GM12865 (cell line): ENCODE measurements around the gene MTA1.

Experiments
- DNase-seq: peaks from one replicate; pipeline ENCODE4 v3.0.0; 2010; ENCODE audit warnings: low read depth
- H3K4me3 ChIP-seq: 2 replicates; pipeline ENCODE4 v1.5.1; 2011; ENCODE audit warnings: mild to moderate bottlenecking, low read depth, low read length, control low read depth
- CTCF ChIP-seq: IDR thresholded peaks from 2 replicates; pipeline ENCODE4 v1.5.1; 2011; ENCODE audit warnings: low read length, control low read depth, low read depth, inconsistent platforms; ENCODE audit not compliant: insufficient read depth; ENCODE audit errors: missing control alignments

MTA1 gene

GRCh38 chr14:105478398-105479251 is 59.0 kb downstream of the MTA1 start:
- TF ChIP-seq CTCF = no peak
- no peak for DNase-seq
- no peak overlapping the region for H3K4me3 ChIP-seq

GRCh38 chr14:105479431-105480158 is 60.0 kb downstream of the MTA1 start:
- DNase-seq = no peak
- TF ChIP-seq CTCF = no peak
- no peak overlapping the region for H3K4me3 ChIP-seq

- DNase-seq = no peak
- no peak for TF ChIP-seq CTCF
- H3K4me3 ChIP-seq = no peak overlapping the region
These were observed 60.6 kb downstream of the MTA1 start for GRCh38 chr14:105480199-105480746.

- peak overlapping the region; percentile 22 for H3K4me3 ChIP-seq
- peak; percentile 98 for TF ChIP-seq CTCF
- peak; percentile 88 for DNase-seq
These were observed 61.5 kb downstream of the MTA1 start for GRCh38 chr14:105480807-105481801.

- TF ChIP-seq CTCF = no peak
- no peak overlapping the region for H3K4me3 ChIP-seq
- DNase-seq = peak; percentile 96
These were observed 62.3 kb downstream of the MTA1 start for GRCh38 chr14:105481886-105482457.
